22Rv1 (cell line): Measurements from ENCODE around the gene RTP5.
A peak's percentile ranks its signal among the peaks of the same experiment; 100 is the strongest.

Source experiments
- H3K27ac ChIP-seq: fragments of 450-650 bp; 2 replicates; pipeline ENCODE4 v1.5.1; 2017
- CTCF ChIP-seq: fragments of 450-650 bp; IDR thresholded peaks from 2 replicates; pipeline ENCODE4 v1.5.1; 2017; ENCODE audit warnings: mild to moderate bottlenecking
- ZFX ChIP-seq: fragments of 450-650 bp; IDR thresholded peaks from 2 replicates; pipeline ENCODE4 v1.6.1; 2017; ENCODE audit warnings: antibody characterized with exemption, borderline replicate concordance

The RTP5 gene

GRCh38 chr2:241857572-241858121 lies 11.9 kb upstream of the RTP5 start:
- no peak overlapping the region for H3K27ac ChIP-seq
- no peak for TF ChIP-seq ZFX
- TF ChIP-seq CTCF = no peak

- no peak within 1 kb of the TSS for H3K27ac ChIP-seq
- TF ChIP-seq CTCF (no peak), ZFX (no peak)
Observed at GRCh38 chr2:241858206-241859016, 11.1 kb upstream of the RTP5 start, which contains the start of gene PDCD1. Gene PDCD1 (minus strand): TSS chr2:241858894. CDS start chr2:241858838, 56 bp downstream.

GRCh38 chr2:241859017-241859435 lies 10.5 kb upstream of the RTP5 start:
- H3K27ac ChIP-seq = no peak overlapping the region

GRCh38 chr2:241859436-241860183 lies 9.9 kb upstream of the RTP5 start:
- TF ChIP-seq ZFX = no peak
- peak; percentile 34 for TF ChIP-seq CTCF
- H3K27ac ChIP-seq = no peak overlapping the region

More at GRCh38 chr2:241859017-241859435, 10.5 kb upstream of the RTP5 start:
- TF ChIP-seq CTCF = no peak
- no peak for TF ChIP-seq ZFX

- no peak overlapping the region for H3K27ac ChIP-seq
- no peak for TF ChIP-seq CTCF
- TF ChIP-seq ZFX = no peak
Observed at GRCh38 chr2:241860184-241861078, 9.1 kb upstream of the RTP5 start.

- H3K27ac ChIP-seq = no peak overlapping the region
- no peak for TF ChIP-seq ZFX
Observed at GRCh38 chr2:241861264-241861663, 8.3 kb upstream of the RTP5 start.

- H3K27ac ChIP-seq = no peak overlapping the region
- no peak for TF ChIP-seq CTCF
- no peak for TF ChIP-seq ZFX
Observed at GRCh38 chr2:241862093-241862492, 7.4 kb upstream of the RTP5 start.
